B cell (primary cell): Measurements from ENCODE around the gene LXN. TPM values are rescaled to one million over a fixed set of nuclear protein-coding genes. Genes with fewer than 3 reads are reported as not detected.

ENCODE experiments used
- ATAC-seq: fragments of 200-7000 bp; cut with Tn5 transposase; one replicate; pipeline ENCODE4 v1.10.0; 2021; ENCODE audit warnings: low read depth, mild to moderate bottlenecking, moderate number of reproducible peaks, moderate library complexity
- CTCF ChIA-PET: fragments of 350-600 bp; sonication (Branson Sonifier 250); formaldehyde crosslinking; loops from one replicate; lab custom pipeline; 2021; ENCODE audit warnings: antibody characterized with exemption, inconsistent platforms; lab: Charles Lee
- POLR2A ChIA-PET: fragments of 350-600 bp; sonication (Branson Sonifier 250); formaldehyde crosslinking; loops from one replicate; lab custom pipeline; 2021; ENCODE audit warnings: antibody characterized with exemption; lab: Charles Lee
- DNase-seq: peaks from one replicate; pipeline ENCODE4 v3.0.0; 2013
- H2AFZ ChIP-seq: 2 replicates; pipeline ENCODE4 v1.6.1; 2012; ENCODE audit warnings: mild to moderate bottlenecking, low read depth, low read length; ENCODE audit not compliant: insufficient read depth, poor library complexity, severe bottlenecking
- H3K27ac ChIP-seq, 2 donors: 1 replicate in 1 of 2; 2 replicates in 1 of 2; pipeline ENCODE4 v1.5.1; 2012 to 2013; ENCODE audit warnings: low read length in 2 of 2, mild to moderate bottlenecking in 2 of 2, moderate library complexity in 1 of 2
- H3K27me3 ChIP-seq, 4 experiments: fragments of 200-600 bp in 1 of 4; sonication (generic) in 1 of 4; replicated peaks in 1 of 4; 1 replicate in 2 of 4; 2 replicates in 2 of 4; pipeline versions ENCODE4 v1.6.1 to v1.7.0; 2013 to 2016; ENCODE audit warnings: low read length in 3 of 4, mild to moderate bottlenecking in 2 of 4, mixed read lengths in 1 of 4, moderate library complexity in 1 of 4; ENCODE audit not compliant: insufficient read depth in 4 of 4, control insufficient read depth in 3 of 4; ENCODE audit errors: control extremely low read depth in 1 of 4
- H3K36me3 ChIP-seq, 2 experiments: replicated peaks in 1 of 2; 1 replicate in 1 of 2; 2 replicates in 1 of 2; pipeline versions ENCODE4 v1.6.1 to v1.7.1; 2013; ENCODE audit warnings: low read length in 1 of 2; ENCODE audit not compliant: insufficient read depth in 2 of 2, control insufficient read depth in 1 of 2; ENCODE audit errors: control extremely low read depth in 1 of 2, extremely low read depth in 1 of 2
- H3K4me1 ChIP-seq, 2 donors: fragments of 200-600 bp in 1 of 2; sonication (generic) in 1 of 2; 1 replicate in 1 of 2; 2 replicates in 1 of 2; pipeline versions ENCODE4 v1.5.1 to v1.6.1; 2013 to 2017; ENCODE audit warnings: low read length in 2 of 2; ENCODE audit not compliant: control insufficient read depth in 2 of 2, insufficient read depth in 2 of 2
- H3K4me2 ChIP-seq: replicated peaks from 2 replicates; pipeline ENCODE3; 2012; ENCODE audit warnings: mild to moderate bottlenecking, low read depth, low read length; ENCODE audit not compliant: poor library complexity, severe bottlenecking
- H3K4me3 ChIP-seq, 5 experiments: fragments of 200-600 bp in 1 of 5; sonication (generic) in 1 of 5; 1 replicate in 3 of 5; 2 replicates in 2 of 5; pipeline versions ENCODE4 v1.5.1 to v1.7.0; 2011 to 2016; ENCODE audit warnings: low read length in 4 of 5, mild to moderate bottlenecking in 4 of 5, low read depth in 2 of 5, control low read depth in 1 of 5, moderate library complexity in 1 of 5; ENCODE audit not compliant: insufficient read depth in 1 of 5; ENCODE audit errors: control extremely low read depth in 1 of 5, extremely low read depth in 1 of 5
- H3K79me2 ChIP-seq: fragments of 200-600 bp; sonication (generic); one replicate; pipeline ENCODE4 v1.6.0; 2016; ENCODE audit warnings: low read length; ENCODE audit not compliant: control insufficient read depth, insufficient read depth
- H3K9ac ChIP-seq: fragments of 200-600 bp; sonication (generic); 2 replicates; pipeline ENCODE4 v1.6.1; 2017; ENCODE audit warnings: mild to moderate bottlenecking, low read length, moderate library complexity
- H3K9me3 ChIP-seq, 3 donors: one replicate each; pipeline versions ENCODE4 v1.6.1 to v1.7.1; 2013; ENCODE audit warnings: low read length in 2 of 3; ENCODE audit not compliant: control insufficient read depth in 2 of 3, insufficient read depth in 1 of 3; ENCODE audit errors: control extremely low read depth in 1 of 3
- H4K20me1 ChIP-seq: 2 replicates; pipeline ENCODE4 v1.6.0; 2012; ENCODE audit warnings: mild to moderate bottlenecking, low read length; ENCODE audit not compliant: insufficient read depth, control insufficient read depth, poor library complexity, severe bottlenecking
- H3K27ac Mint-ChIP-seq: one replicate; pipeline ENCODE4 v1.8.0; 2021; ENCODE audit warnings: mixed read lengths
- H3K27me3 Mint-ChIP-seq: one replicate; pipeline ENCODE4 v1.8.0; 2021; ENCODE audit warnings: mixed read lengths
- H3K4me1 Mint-ChIP-seq: one replicate; pipeline ENCODE4 v1.8.0; 2021; ENCODE audit warnings: mixed read lengths
- H3K4me3 Mint-ChIP-seq: one replicate; pipeline ENCODE4 v1.8.0; 2021; ENCODE audit warnings: mixed read lengths
- H3K9me3 Mint-ChIP-seq: one replicate; pipeline ENCODE4 v1.8.0; 2022; ENCODE audit warnings: mixed read lengths; ENCODE audit not compliant: insufficient read depth
- EZH2 ChIP-seq: IDR thresholded peaks from 2 replicates; pipeline ENCODE4 v1.6.1; 2012; ENCODE audit warnings: borderline replicate concordance, low read depth, mild to moderate bottlenecking, moderate library complexity, low read length; ENCODE audit not compliant: insufficient read depth, poor library complexity, severe bottlenecking
- WGBS: methylation state at CpG from one replicate; pipeline ENCODE4 v1.1.5; 2013; ENCODE audit warnings: missing lambda C conversion rate; ENCODE audit not compliant: insufficient coverage; 5-methylcytosine and 5-hydroxymethylcytosine counted together
- intact Hi-C: fragments of 100-400 bp; cut with micrococcal nuclease; formaldehyde crosslinking; loops from one replicate; pipeline ENCODE4 v1.10.0; 2022
- polyA plus RNA-seq: library from polyadenylated mRNA; depleted of rRNA; stranded (reverse); fragments of >200 nt; gene quantifications from 2 replicates; pipeline ENCODE4 v1.2.3, GENCODE V29; 2012
- total RNA-seq, 2 donors: library from RNA; stranded (reverse); fragments of 120-200 nt in 1 of 2; gene quantifications; 1 replicate in 1 of 2; 2 replicates in 1 of 2; pipeline versions ENCODE4 v1.2.3 to v1.2.4, GENCODE V29; 2013 to 2022
- TF ChIP-seq, protein P1 (sequence below): fragments of 200-600 bp; IDR thresholded peaks from one replicate; pipeline ENCODE4 v1.8.0; 2022; ENCODE audit warnings: antibody characterized with exemption, mild to moderate bottlenecking

Gene LXN
- total and polyA plus RNA-seq, 2 donors (not counting 1 experiment from before 2014, with no cell fraction given), result 3.2 to 5.1 TPM

DNA sequence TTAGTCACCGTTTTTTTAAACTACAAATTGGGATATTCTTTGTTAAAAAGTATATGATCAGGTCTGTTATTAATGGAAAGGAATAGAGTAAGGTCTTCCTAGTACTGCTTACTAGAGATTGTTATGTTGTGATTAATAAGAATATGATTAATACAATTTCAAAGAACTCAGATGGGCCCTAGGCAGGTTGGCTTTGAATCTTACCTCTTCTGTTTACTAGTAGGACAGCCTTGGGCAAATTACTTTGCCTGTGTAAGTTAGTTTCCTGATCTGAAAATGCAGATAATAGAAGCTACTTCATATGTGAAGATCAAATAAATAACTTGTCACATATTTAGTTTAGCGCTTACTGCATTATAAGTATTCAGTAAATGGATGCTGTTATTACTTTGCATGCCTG, 21.3 kb downstream of the LXN start:
- Histone ChIP-seq H3K36me3 (peaks cover 4 to 44% of the 10 kb centered on the region in 2 experiments), H3K27ac (no peak overlapping the region), H3K4me2 (no peak overlapping the region), H2AFZ (no peak overlapping the region), H4K20me1 (no peaks in the 10 kb centered on the region), H3K79me2 (peaks cover 6% of the 10 kb centered on the region), H3K4me1 (no peaks in the 10 kb centered on the region), H3K9ac (no peak overlapping the region), H3K9me3 (no peaks in the 10 kb centered on the region), H3K27me3 (no peaks in the 10 kb centered on the region), H3K4me3 (no peak overlapping the region)
- intact Hi-C loops, result no loop called here
- ChIA-PET POLR2A (no interaction called here), CTCF (interaction anchor here (1.0 to 1.8 kb wide), 2 partner anchors 10 to 12 kb away, joined by 3 to 4 read pairs; no protein-coding TSS in a partner anchor)
- no CpG with 5 or more reads among the region's 2 CpGs for WGBS
- no peak for TF ChIP-seq EZH2
- TF ChIP-seq, protein P1, sequence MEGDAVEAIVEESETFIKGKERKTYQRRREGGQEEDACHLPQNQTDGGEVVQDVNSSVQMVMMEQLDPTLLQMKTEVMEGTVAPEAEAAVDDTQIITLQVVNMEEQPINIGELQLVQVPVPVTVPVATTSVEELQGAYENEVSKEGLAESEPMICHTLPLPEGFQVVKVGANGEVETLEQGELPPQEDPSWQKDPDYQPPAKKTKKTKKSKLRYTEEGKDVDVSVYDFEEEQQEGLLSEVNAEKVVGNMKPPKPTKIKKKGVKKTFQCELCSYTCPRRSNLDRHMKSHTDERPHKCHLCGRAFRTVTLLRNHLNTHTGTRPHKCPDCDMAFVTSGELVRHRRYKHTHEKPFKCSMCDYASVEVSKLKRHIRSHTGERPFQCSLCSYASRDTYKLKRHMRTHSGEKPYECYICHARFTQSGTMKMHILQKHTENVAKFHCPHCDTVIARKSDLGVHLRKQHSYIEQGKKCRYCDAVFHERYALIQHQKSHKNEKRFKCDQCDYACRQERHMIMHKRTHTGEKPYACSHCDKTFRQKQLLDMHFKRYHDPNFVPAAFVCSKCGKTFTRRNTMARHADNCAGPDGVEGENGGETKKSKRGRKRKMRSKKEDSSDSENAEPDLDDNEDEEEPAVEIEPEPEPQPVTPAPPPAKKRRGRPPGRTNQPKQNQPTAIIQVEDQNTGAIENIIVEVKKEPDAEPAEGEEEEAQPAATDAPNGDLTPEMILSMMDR, result no peak
- Mint-ChIP-seq H3K9me3 (no peaks in the 10 kb centered on the region), H3K4me1 (peaks cover 2% of the 10 kb centered on the region), H3K27me3 (no peaks in the 10 kb centered on the region), H3K4me3 (no peak overlapping the region), H3K27ac (no peak overlapping the region)
- no peak for DNase-seq
- no peak for ATAC-seq

DNA sequence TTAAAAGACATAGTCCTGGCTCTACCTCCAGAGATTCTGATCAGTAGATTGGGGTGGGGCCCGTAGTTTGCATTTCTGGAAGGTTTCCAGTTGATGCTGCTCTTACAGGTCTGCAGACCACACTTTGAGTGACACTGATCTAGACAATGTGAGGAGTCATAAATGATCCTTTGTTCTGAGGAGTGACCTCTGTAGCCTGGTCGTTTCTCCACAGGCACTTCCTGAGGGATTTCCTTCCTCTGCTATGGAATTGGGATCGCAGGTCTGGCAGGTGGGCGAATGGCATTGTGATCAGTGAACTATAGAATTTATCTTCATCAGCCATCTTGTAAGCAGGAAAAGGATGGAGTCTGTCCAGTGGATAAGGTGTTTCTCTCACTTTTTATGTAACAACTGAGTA, 22.7 kb downstream of the LXN start:
- no peak overlapping the region for H3K4me3 ChIP-seq
- peaks cover 4 to 36% of the 10 kb centered on the region in 2 experiments for H3K36me3 ChIP-seq
- no peak overlapping the region for H3K4me2 ChIP-seq
- peaks cover 3 to 7% of the 10 kb centered on the region in 2 donors for H3K4me1 ChIP-seq
- H3K9ac ChIP-seq, result no peak overlapping the region
- ChIA-PET CTCF (no interaction called here), POLR2A (no interaction called here)
- no peak for ATAC-seq
- Mint-ChIP-seq H3K27me3 (no peaks in the 10 kb centered on the region), H3K27ac (no peak overlapping the region), H3K4me1 (peaks cover 13% of the 10 kb centered on the region), H3K9me3 (no peaks in the 10 kb centered on the region), H3K4me3 (no peak overlapping the region)
- intact Hi-C loops, result loop anchor here (10.0 kb wide), 1 partner anchor 1915 kb away; the partner anchor contains the start of gene KPNA4
- no peak overlapping the region for H2AFZ ChIP-seq
- H3K79me2 ChIP-seq, result peaks cover 14% of the 10 kb centered on the region
- H3K27me3 ChIP-seq, result no peaks in the 10 kb centered on the region
- TF ChIP-seq, protein P1, result no peak
- TF ChIP-seq EZH2, result no peak
- H4K20me1 ChIP-seq, result no peaks in the 10 kb centered on the region
- no peak overlapping the region for H3K27ac ChIP-seq
- no peaks in the 10 kb centered on the region for H3K9me3 ChIP-seq
- 56% methylated on average over 2 of the region's 4 CpGs for WGBS
- no peak for DNase-seq
